Transverse colon (tissue), 4 donors: ENCODE results near the gene MAP4K1. TPM values are rescaled to one million over a fixed set of nuclear protein-coding genes. Genes with fewer than 3 reads are reported as not detected.
A peak's percentile ranks its signal among the peaks of the same experiment; 100 is the strongest.

Source experiments
- DNase-seq: peaks from one replicate; pipeline ENCODE4 v3.0.0-alpha.2; 2019
- H3K27ac ChIP-seq, 4 donors: fragments of 200-600 bp; sonication (generic); 2 replicates each; pipeline ENCODE4 v1.5.1; 2016 to 2018; ENCODE audit warnings: inconsistent platforms in 4 of 4
- H3K27me3 ChIP-seq: fragments of 200-600 bp; sonication (generic); 2 replicates; pipeline ENCODE4 v1.5.1; 2017; ENCODE audit warnings: inconsistent platforms
- H3K36me3 ChIP-seq, 4 donors: fragments of 200-600 bp; sonication (generic); 2 replicates each; pipeline ENCODE4 v1.5.1; 2017 to 2019; ENCODE audit warnings: inconsistent platforms in 4 of 4
- H3K4me1 ChIP-seq, 4 donors: fragments of 200-600 bp; sonication (generic); 2 replicates each; pipeline ENCODE4 v1.5.1; 2017 to 2020; ENCODE audit warnings: inconsistent platforms in 4 of 4
- H3K4me3 ChIP-seq, 4 donors: fragments of 200-600 bp; sonication (generic); 1 replicate in 1 of 4; 2 replicates in 3 of 4; pipeline versions ENCODE4 v1.5.1 to v1.6.1; 2017 to 2019; ENCODE audit warnings: inconsistent platforms in 4 of 4
- H3K9me3 ChIP-seq, 2 donors: fragments of 200-600 bp; sonication (generic); 2 replicates each; pipeline ENCODE4 v1.5.1; 2017 to 2019; ENCODE audit warnings: inconsistent platforms in 2 of 2
- EP300 ChIP-seq: sonication (generic); formaldehyde crosslinking; IDR thresholded peaks from one replicate; pipeline ENCODE4 v1.6.1; 2017; ENCODE audit warnings: antibody characterized with exemption, low read depth
- POLR2A ChIP-seq: fragments of 450-650 bp; IDR thresholded peaks from one replicate; pipeline ENCODE4 v1.6.1; 2016; ENCODE audit warnings: antibody characterized with exemption, mild to moderate bottlenecking, moderate library complexity
- POLR2AphosphoS5 ChIP-seq, 3 donors: sonication (generic); formaldehyde crosslinking; IDR thresholded peaks; one replicate each; pipeline ENCODE4 v1.6.1; 2016; ENCODE audit warnings: antibody characterized with exemption in 3 of 3
- WGBS, 2 donors: methylation state at CpG; one replicate each; pipeline ENCODE4 v1.1.5; 2018; ENCODE audit warnings: low coverage in 1 of 2; 5-methylcytosine and 5-hydroxymethylcytosine counted together
- in situ Hi-C, 4 donors: fragments of 200-750 bp; cut with MboI; loops; one replicate each; pipeline versions ENCODE4 v1.15.0 to v1.15.1; 2017; ENCODE audit warnings: low sequenced_read_pairs in 3 of 4, low pct_ligation_motif_present in 1 of 4, low pct_unique_long_range_greater_than_20kb in 1 of 4
- intact Hi-C: fragments of 100-400 bp; cut with DNase I; formaldehyde crosslinking; loops from one replicate; pipeline ENCODE4 v1.15.1; 2023; ENCODE audit warnings: low total_unique reads
- total RNA-seq, 4 donors: library from RNA; depleted of rRNA; stranded (reverse); fragments of >200 nt; gene quantifications; one replicate each; pipeline ENCODE4 v1.1.0, GENCODE V29; 2016
- TF ChIP-seq, protein P1 (sequence below), 5 experiments: fragments of 200-600 bp in 3 of 5; fragments of 450-650 bp in 2 of 5; sonication (generic) in 3 of 5; IDR thresholded peaks; 1 replicate in 2 of 5; 2 replicates in 3 of 5; pipeline ENCODE4 v1.5.1; 2016 to 2017; ENCODE audit warnings: antibody characterized with exemption in 5 of 5, inconsistent platforms in 3 of 5, mild to moderate bottlenecking in 2 of 5, moderate library complexity in 1 of 5

The MAP4K1 gene
- total RNA-seq, 4 donors from 2014 or later = 4.0 to 49.0 (median 11.1) TPM; not detected in 1

DNA sequence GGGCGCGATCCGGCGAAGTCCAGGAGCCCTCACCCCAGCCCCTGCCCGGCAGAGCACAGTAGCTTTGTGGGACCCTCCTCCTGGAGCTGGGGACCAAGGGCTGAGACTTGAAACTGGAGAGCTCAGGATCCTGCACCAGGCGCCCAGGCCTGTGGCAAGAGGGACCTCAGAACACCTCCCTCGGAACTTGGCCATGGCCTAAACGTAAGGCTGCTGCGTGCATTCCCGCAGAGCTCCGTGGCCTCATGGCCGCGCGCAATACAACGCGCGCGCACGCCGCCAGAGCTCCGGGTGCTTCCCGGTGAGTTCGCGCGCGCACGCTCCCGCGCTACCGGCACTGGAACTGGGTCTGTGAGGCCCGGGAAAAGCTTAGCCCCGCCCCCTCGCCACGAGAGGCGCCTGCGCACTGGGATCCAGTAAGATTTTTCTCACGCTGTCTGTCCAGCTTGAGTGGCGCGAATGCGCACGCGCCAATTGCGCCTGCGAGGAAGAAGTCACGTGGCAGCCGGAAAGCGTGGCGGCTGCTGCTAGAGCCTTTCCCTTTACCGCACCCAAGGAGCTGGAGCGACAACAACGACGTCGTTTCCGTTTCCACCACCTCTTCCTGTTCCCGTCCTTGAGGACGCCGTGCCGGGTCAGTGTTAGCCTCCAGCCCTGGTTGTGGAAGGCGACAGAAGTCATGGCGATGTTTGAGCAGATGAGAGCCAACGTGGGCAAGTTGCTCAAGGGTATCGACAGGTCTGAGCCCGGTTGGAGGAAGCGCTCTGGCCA is 1.0 kb upstream of the MAP4K1 start, which contains the start of gene EIF3K:
TSS of gene EIF3K (plus strand) at position 599 of the 771 bp plus-strand sequence. CDS start at position 680, 81 bp downstream.
- H3K27me3 ChIP-seq = no peaks in the 10 kb centered on the region
- peak within 1 kb of the TSS; percentile 76 to 95 (median 84) for H3K4me3 ChIP-seq
- in situ Hi-C loops (loop anchor here in 2 of 4 donors (10.0 to 25.0 kb wide), 2 partner anchors 74 to 206 kb away; partner anchors contain the start of gene FAM98C (in 1 of the 2)), intact Hi-C loops (no loop called here)
- peaks cover 11 to 20% (median 16%) of the 10 kb centered on the region in 4 donors for H3K4me1 ChIP-seq
- H3K9me3 ChIP-seq = no peaks in the 10 kb centered on the region
- DNase-seq = peak; percentile 99
- 3 to 40% methylated on average over 4 to 26 of the region's 64 CpGs for WGBS, 2 donors
- H3K36me3 ChIP-seq = peaks cover 0 to 27% (median 11%) of the 10 kb centered on the region in 4 donors
- peak within 1 kb of the TSS; percentile 89 to 95 (median 92) for H3K27ac ChIP-seq
- TF ChIP-seq POLR2A (peak; percentile 86), EP300 (no peak), POLR2AphosphoS5 (IDR thresholded peaks at IDR 0.05) (peak; percentile 93 to 97 (median 95))
- TF ChIP-seq, protein P1, sequence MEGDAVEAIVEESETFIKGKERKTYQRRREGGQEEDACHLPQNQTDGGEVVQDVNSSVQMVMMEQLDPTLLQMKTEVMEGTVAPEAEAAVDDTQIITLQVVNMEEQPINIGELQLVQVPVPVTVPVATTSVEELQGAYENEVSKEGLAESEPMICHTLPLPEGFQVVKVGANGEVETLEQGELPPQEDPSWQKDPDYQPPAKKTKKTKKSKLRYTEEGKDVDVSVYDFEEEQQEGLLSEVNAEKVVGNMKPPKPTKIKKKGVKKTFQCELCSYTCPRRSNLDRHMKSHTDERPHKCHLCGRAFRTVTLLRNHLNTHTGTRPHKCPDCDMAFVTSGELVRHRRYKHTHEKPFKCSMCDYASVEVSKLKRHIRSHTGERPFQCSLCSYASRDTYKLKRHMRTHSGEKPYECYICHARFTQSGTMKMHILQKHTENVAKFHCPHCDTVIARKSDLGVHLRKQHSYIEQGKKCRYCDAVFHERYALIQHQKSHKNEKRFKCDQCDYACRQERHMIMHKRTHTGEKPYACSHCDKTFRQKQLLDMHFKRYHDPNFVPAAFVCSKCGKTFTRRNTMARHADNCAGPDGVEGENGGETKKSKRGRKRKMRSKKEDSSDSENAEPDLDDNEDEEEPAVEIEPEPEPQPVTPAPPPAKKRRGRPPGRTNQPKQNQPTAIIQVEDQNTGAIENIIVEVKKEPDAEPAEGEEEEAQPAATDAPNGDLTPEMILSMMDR (IDR thresholded peaks at IDR 0.05) = no peak

DNA sequence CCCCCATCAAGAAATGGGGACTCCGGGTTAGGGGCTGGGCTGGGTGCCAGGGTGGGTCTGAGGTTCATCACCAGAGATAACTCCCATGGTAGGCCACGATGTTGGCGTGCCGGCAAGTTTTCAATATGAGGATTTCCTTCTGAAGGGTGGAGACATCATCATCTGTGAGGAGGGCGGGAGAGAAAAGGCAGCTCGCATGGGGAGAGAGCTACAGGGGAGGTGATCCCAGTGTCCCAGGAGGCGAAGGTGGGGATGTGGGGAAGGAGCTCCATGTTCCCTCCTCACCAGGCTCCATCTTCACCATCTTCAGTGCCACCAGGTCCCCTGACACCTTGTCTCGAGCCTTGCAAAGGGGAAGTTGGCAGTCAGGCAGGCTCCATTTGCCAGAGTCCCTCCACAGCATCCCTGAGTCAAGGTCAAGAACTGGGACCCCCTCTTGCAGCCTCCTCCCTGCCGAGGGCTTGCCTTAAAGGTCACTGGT is 430 bp downstream of the MAP4K1 start:
- TF ChIP-seq POLR2A (no peak), POLR2AphosphoS5 (IDR thresholded peaks at IDR 0.05) (no peak), EP300 (no peak)
- TF ChIP-seq, protein P1 (IDR thresholded peaks at IDR 0.05) = no peak
- DNase-seq = no peak
- 70 to 80% methylated on average over 6 to 9 of the region's 9 CpGs for WGBS, 2 donors
- no peaks in the 10 kb centered on the region for H3K27me3 ChIP-seq
- in situ Hi-C loops = loop anchor here in 2 of 4 donors (10.0 to 25.0 kb wide), 2 partner anchors 73 to 205 kb away; partner anchors contain the start of gene FAM98C (in 1 of the 2)
- intact Hi-C loops = no loop called here
- peaks cover 11 to 20% (median 16%) of the 10 kb centered on the region in 4 donors for H3K4me1 ChIP-seq
- peak overlapping the region in 3 of 4 donors; percentile 5 to 81 (median 76) for H3K4me3 ChIP-seq
- H3K36me3 ChIP-seq = peaks cover 0 to 18% (median 8%) of the 10 kb centered on the region in 4 donors
- H3K9me3 ChIP-seq = no peaks in the 10 kb centered on the region
- H3K27ac ChIP-seq = peak overlapping the region; percentile 89 to 95 (median 92)

- Histone ChIP-seq H3K4me3 (peak overlapping the region in 1 of 4 donors; percentile 76), H3K27me3 (no peaks in the 10 kb centered on the region), H3K9me3 (no peaks in the 10 kb centered on the region), H3K27ac (peak overlapping the region in 1 of 4 donors; percentile 91), H3K36me3 (peaks cover 0 to 8% (median 3%) of the 10 kb centered on the region in 4 donors), H3K4me1 (peaks cover 11 to 20% (median 16%) of the 10 kb centered on the region in 4 donors)
- in situ Hi-C loops = loop anchor here in 2 of 4 donors (10.0 to 25.0 kb wide), 2 partner anchors 71 to 204 kb away; partner anchors contain the start of gene FAM98C (in 1 of the 2)
- WGBS, 2 donors = 53 to 77% methylated on average over 4 to 6 of the region's 6 CpGs
- TF ChIP-seq POLR2A = no peak
- DNase-seq = no peak
- intact Hi-C loops = no loop called here
Observed at GRCh38 chr19:38616265-38616664, 1.5 kb downstream of the MAP4K1 start.

DNA sequence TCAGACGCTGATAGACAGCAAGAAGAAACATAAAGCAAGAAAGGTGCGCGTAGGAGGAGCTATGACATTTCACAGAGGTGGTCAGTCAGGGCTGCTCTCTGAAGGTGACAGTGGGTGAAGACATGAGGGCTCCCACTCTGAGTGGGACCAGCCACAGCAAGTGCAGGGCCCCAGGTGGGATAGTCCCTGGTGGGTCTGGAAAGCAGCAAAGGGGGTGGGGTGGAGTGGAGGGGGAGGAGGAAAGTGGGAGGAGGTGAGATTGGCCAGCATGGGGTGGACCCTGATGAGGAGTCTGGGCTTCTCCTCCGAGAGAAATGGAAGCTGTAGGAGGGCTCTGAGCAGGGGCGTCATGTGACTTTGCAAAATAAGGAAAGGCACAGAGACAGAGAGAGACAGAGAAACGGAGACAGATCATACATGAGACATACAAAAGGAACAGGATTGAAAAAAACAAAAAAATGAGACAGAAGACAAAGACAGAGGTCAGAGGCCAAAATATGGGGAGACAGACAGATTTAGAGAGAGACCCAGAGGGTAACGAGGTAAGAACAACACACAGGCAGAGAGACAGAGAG is 2.7 kb downstream of the MAP4K1 start:
- WGBS, 2 donors = 66 to 67% methylated on average over 7 of the region's 7 CpGs
- no peaks in the 10 kb centered on the region for H3K36me3 ChIP-seq
- TF ChIP-seq EP300 (no peak), POLR2A (no peak)
- TF ChIP-seq, protein P1 (IDR thresholded peaks at IDR 0.05) = no peak
- no peak overlapping the region for H3K4me3 ChIP-seq
- DNase-seq = no peak
- no peak overlapping the region for H3K27ac ChIP-seq
- H3K9me3 ChIP-seq = no peaks in the 10 kb centered on the region
- intact Hi-C loops (no loop called here), in situ Hi-C loops (loop anchor here in 2 of 4 donors (10.0 to 25.0 kb wide), 2 partner anchors 70 to 203 kb away; partner anchors contain the start of gene FAM98C (in 1 of the 2))
- H3K27me3 ChIP-seq = no peaks in the 10 kb centered on the region
- peaks cover 9 to 16% (median 12%) of the 10 kb centered on the region in 4 donors for H3K4me1 ChIP-seq
